ENCODE data around the gene EFCAB10.

EFCAB10 gene

GRCh38 chr7:105581066-105581811, at the start of gene EFCAB10:
EFCAB10 (minus strand) TSS chr7:105581493; CDS start chr7:105581463, 30 bp downstream.
- Histone ChIP-seq H3K27ac (ENCODE audit: low read depth, low read length) (no peak within 1 kb of the TSS), H3K4me3 (ENCODE audit: low read depth in 1 of 2, low read length in 2 of 2) (peak within 1 kb of the TSS; percentile 21 to 39), H3K36me3 (ENCODE audit: insufficient read depth, low read length) (no peaks in the 10 kb centered on the region), H3K27me3 (ENCODE audit: control insufficient read depth in 1 of 2, insufficient read depth in 2 of 2, low read length in 2 of 2) (no peaks in the 10 kb centered on the region), H3K9me3 (ENCODE audit: low read length) (no peaks in the 10 kb centered on the region), H3K9ac (ENCODE audit: low read length) (no peak within 1 kb of the TSS), H3K4me1 (ENCODE audit: insufficient read depth, low read length) (peaks cover 4% of the 10 kb centered on the region)

- peaks cover 20% of the 10 kb centered on the region for H3K4me1 ChIP-seq (ENCODE audit: insufficient read depth, low read length)
- no peaks in the 10 kb centered on the region for H3K27me3 ChIP-seq (ENCODE audit: control insufficient read depth in 1 of 2, insufficient read depth in 2 of 2, low read length in 2 of 2)
- peaks cover 26% of the 10 kb centered on the region for H3K36me3 ChIP-seq (ENCODE audit: insufficient read depth, low read length)
- H3K4me3 ChIP-seq (ENCODE audit: low read depth in 1 of 2, low read length in 2 of 2), result no peak overlapping the region
- no peak overlapping the region for H3K9ac ChIP-seq (ENCODE audit: low read length)
- no peak overlapping the region for H3K27ac ChIP-seq (ENCODE audit: low read depth, low read length)
- no peaks in the 10 kb centered on the region for H3K9me3 ChIP-seq (ENCODE audit: low read length)
Measured at GRCh38 chr7:105625986-105626385, 44.7 kb upstream of the EFCAB10 start.

- H3K9me3 ChIP-seq (ENCODE audit: low read length), result no peaks in the 10 kb centered on the region
- no peaks in the 10 kb centered on the region for H3K27me3 ChIP-seq (ENCODE audit: control insufficient read depth in 1 of 2, insufficient read depth in 2 of 2, low read length in 2 of 2)
- H3K9ac ChIP-seq (ENCODE audit: low read length), result no peak overlapping the region
- no peak overlapping the region for H3K27ac ChIP-seq (ENCODE audit: low read depth, low read length)
- no peak overlapping the region for H3K4me3 ChIP-seq (ENCODE audit: low read depth in 1 of 2, low read length in 2 of 2)
- H3K4me1 ChIP-seq (ENCODE audit: insufficient read depth, low read length), result peaks cover 22% of the 10 kb centered on the region
- H3K36me3 ChIP-seq (ENCODE audit: insufficient read depth, low read length), result peaks cover 29% of the 10 kb centered on the region
Measured at GRCh38 chr7:105623906-105624305, 42.6 kb upstream of the EFCAB10 start.

GRCh38 chr7:105623378-105623777, 42.1 kb upstream of the EFCAB10 start:
- Histone ChIP-seq H3K36me3 (ENCODE audit: insufficient read depth, low read length) (peaks cover 29% of the 10 kb centered on the region), H3K9me3 (ENCODE audit: low read length) (no peaks in the 10 kb centered on the region), H3K27ac (ENCODE audit: low read depth, low read length) (no peak overlapping the region), H3K4me3 (ENCODE audit: low read depth in 1 of 2, low read length in 2 of 2) (no peak overlapping the region), H3K27me3 (ENCODE audit: control insufficient read depth in 1 of 2, insufficient read depth in 2 of 2, low read length in 2 of 2) (no peaks in the 10 kb centered on the region), H3K4me1 (ENCODE audit: insufficient read depth, low read length) (peaks cover 22% of the 10 kb centered on the region), H3K9ac (ENCODE audit: low read length) (no peak overlapping the region)

GRCh38 chr7:105622106-105622731, 40.9 kb upstream of the EFCAB10 start:
- H3K4me3 ChIP-seq (ENCODE audit: low read depth in 1 of 2, low read length in 2 of 2), result no peak overlapping the region
- no peak overlapping the region for H3K9ac ChIP-seq (ENCODE audit: low read length)
- H3K36me3 ChIP-seq (ENCODE audit: insufficient read depth, low read length), result peaks cover 41% of the 10 kb centered on the region
- peaks cover 22% of the 10 kb centered on the region for H3K4me1 ChIP-seq (ENCODE audit: insufficient read depth, low read length)
- peak overlapping the region; percentile 57 for H3K27ac ChIP-seq (ENCODE audit: low read depth, low read length)
- H3K27me3 ChIP-seq (ENCODE audit: control insufficient read depth in 1 of 2, insufficient read depth in 2 of 2, low read length in 2 of 2), result no peaks in the 10 kb centered on the region
- no peaks in the 10 kb centered on the region for H3K9me3 ChIP-seq (ENCODE audit: low read length)

GRCh38 chr7:105621617-105622016, 40.3 kb upstream of the EFCAB10 start:
- H3K27me3 ChIP-seq (ENCODE audit: control insufficient read depth in 1 of 2, insufficient read depth in 2 of 2, low read length in 2 of 2), result no peaks in the 10 kb centered on the region
- peaks cover 37% of the 10 kb centered on the region for H3K36me3 ChIP-seq (ENCODE audit: insufficient read depth, low read length)
- H3K4me1 ChIP-seq (ENCODE audit: insufficient read depth, low read length), result peaks cover 22% of the 10 kb centered on the region
- no peak overlapping the region for H3K9ac ChIP-seq (ENCODE audit: low read length)
- H3K4me3 ChIP-seq (ENCODE audit: low read depth in 1 of 2, low read length in 2 of 2), result no peak overlapping the region
- H3K27ac ChIP-seq (ENCODE audit: low read depth, low read length), result peak overlapping the region; percentile 57
- H3K9me3 ChIP-seq (ENCODE audit: low read length), result no peaks in the 10 kb centered on the region

- Histone ChIP-seq H3K36me3 (ENCODE audit: insufficient read depth, low read length) (peaks cover 38% of the 10 kb centered on the region), H3K9ac (ENCODE audit: low read length) (no peak overlapping the region), H3K9me3 (ENCODE audit: low read length) (no peaks in the 10 kb centered on the region), H3K4me1 (ENCODE audit: insufficient read depth, low read length) (peaks cover 22% of the 10 kb centered on the region), H3K4me3 (ENCODE audit: low read depth in 1 of 2, low read length in 2 of 2) (no peak overlapping the region), H3K27me3 (ENCODE audit: control insufficient read depth in 1 of 2, insufficient read depth in 2 of 2, low read length in 2 of 2) (no peaks in the 10 kb centered on the region), H3K27ac (ENCODE audit: low read depth, low read length) (peak overlapping the region; percentile 57)
Measured at GRCh38 chr7:105621176-105621575, 39.9 kb upstream of the EFCAB10 start.

GRCh38 chr7:105619590-105619989, 38.3 kb upstream of the EFCAB10 start:
- Histone ChIP-seq H3K4me3 (ENCODE audit: low read depth in 1 of 2, low read length in 2 of 2) (no peak overlapping the region), H3K9me3 (ENCODE audit: low read length) (no peaks in the 10 kb centered on the region), H3K36me3 (ENCODE audit: insufficient read depth, low read length) (peaks cover 36% of the 10 kb centered on the region), H3K4me1 (ENCODE audit: insufficient read depth, low read length) (peaks cover 22% of the 10 kb centered on the region), H3K27ac (ENCODE audit: low read depth, low read length) (no peak overlapping the region), H3K9ac (ENCODE audit: low read length) (no peak overlapping the region), H3K27me3 (ENCODE audit: control insufficient read depth in 1 of 2, insufficient read depth in 2 of 2, low read length in 2 of 2) (no peaks in the 10 kb centered on the region)

GRCh38 chr7:105618016-105618296, 36.7 kb upstream of the EFCAB10 start:
- no peak overlapping the region for H3K9ac ChIP-seq (ENCODE audit: low read length)
- no peaks in the 10 kb centered on the region for H3K27me3 ChIP-seq (ENCODE audit: control insufficient read depth in 1 of 2, insufficient read depth in 2 of 2, low read length in 2 of 2)
- H3K36me3 ChIP-seq (ENCODE audit: insufficient read depth, low read length), result peaks cover 34% of the 10 kb centered on the region
- H3K4me1 ChIP-seq (ENCODE audit: insufficient read depth, low read length), result peaks cover 22% of the 10 kb centered on the region
- no peak overlapping the region for H3K4me3 ChIP-seq (ENCODE audit: low read depth in 1 of 2, low read length in 2 of 2)
- no peaks in the 10 kb centered on the region for H3K9me3 ChIP-seq (ENCODE audit: low read length)
- no peak overlapping the region for H3K27ac ChIP-seq (ENCODE audit: low read depth, low read length)

- H3K4me3 ChIP-seq (ENCODE audit: low read depth in 1 of 2, low read length in 2 of 2), result no peak overlapping the region
- no peaks in the 10 kb centered on the region for H3K27me3 ChIP-seq (ENCODE audit: control insufficient read depth in 1 of 2, insufficient read depth in 2 of 2, low read length in 2 of 2)
- peaks cover 17% of the 10 kb centered on the region for H3K4me1 ChIP-seq (ENCODE audit: insufficient read depth, low read length)
- H3K27ac ChIP-seq (ENCODE audit: low read depth, low read length), result no peak overlapping the region
- H3K9me3 ChIP-seq (ENCODE audit: low read length), result no peaks in the 10 kb centered on the region
- no peak overlapping the region for H3K9ac ChIP-seq (ENCODE audit: low read length)
- H3K36me3 ChIP-seq (ENCODE audit: insufficient read depth, low read length), result peaks cover 34% of the 10 kb centered on the region
Measured at GRCh38 chr7:105617280-105618015, 36.2 kb upstream of the EFCAB10 start.

- H3K27ac ChIP-seq (ENCODE audit: low read depth, low read length), result no peak overlapping the region
- H3K27me3 ChIP-seq (ENCODE audit: control insufficient read depth in 1 of 2, insufficient read depth in 2 of 2, low read length in 2 of 2), result no peaks in the 10 kb centered on the region
- H3K36me3 ChIP-seq (ENCODE audit: insufficient read depth, low read length), result peaks cover 34% of the 10 kb centered on the region
- no peaks in the 10 kb centered on the region for H3K9me3 ChIP-seq (ENCODE audit: low read length)
- H3K4me3 ChIP-seq (ENCODE audit: low read depth in 1 of 2, low read length in 2 of 2), result no peak overlapping the region
- H3K4me1 ChIP-seq (ENCODE audit: insufficient read depth, low read length), result no peaks in the 10 kb centered on the region
- no peak overlapping the region for H3K9ac ChIP-seq (ENCODE audit: low read length)
Measured at GRCh38 chr7:105614341-105614840, 33.1 kb upstream of the EFCAB10 start.

Data from muscle layer of colon (tissue), 2 donors.